Measurements from ENCODE around the gene CCDC51.

DNA sequence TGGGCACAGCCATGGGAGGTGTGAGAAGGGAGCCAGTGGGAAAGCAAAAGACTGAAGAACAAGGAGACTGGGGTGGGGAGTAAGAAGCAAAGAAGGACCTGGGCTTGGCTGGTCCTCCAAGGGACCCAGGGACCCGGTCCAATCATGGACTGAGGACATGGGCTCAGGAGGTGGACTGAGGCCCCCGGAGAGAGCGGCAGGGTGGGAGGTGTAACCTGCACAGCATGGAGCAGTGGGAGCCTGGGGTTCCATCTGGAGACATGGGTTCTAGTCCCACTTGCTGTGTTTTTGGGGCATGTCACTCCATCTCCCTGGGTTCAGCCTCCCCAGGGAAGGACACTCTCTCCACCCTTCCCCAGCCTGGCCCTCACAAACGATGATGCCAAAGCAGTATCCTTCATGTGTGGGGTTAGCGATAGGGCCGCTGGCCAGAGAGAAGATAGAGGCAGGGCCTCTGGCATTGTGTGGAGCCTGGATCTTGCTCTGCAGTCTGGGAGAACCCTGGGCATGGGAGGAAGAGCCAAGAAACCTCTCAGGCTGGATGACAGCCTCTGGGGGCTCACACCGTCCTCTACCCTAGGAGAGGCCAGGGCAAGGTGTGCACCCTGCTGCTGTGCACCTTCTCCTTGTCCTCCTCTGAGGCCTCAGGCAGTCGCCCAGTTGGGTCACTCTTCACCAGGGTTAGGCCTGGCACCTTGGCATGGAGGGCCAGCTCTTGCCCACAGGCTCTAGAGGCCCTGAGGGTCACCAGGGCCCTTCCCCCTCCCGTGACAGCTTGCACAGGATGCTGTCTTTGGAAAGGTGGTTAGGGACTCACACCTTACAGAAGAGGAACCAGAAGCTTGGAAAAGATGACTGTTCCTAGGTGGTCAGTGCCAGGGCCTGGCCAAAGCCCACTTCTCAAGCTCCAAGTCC, 41.9 kb downstream of the CCDC51 start:
- TF ChIP-seq, protein P1, sequence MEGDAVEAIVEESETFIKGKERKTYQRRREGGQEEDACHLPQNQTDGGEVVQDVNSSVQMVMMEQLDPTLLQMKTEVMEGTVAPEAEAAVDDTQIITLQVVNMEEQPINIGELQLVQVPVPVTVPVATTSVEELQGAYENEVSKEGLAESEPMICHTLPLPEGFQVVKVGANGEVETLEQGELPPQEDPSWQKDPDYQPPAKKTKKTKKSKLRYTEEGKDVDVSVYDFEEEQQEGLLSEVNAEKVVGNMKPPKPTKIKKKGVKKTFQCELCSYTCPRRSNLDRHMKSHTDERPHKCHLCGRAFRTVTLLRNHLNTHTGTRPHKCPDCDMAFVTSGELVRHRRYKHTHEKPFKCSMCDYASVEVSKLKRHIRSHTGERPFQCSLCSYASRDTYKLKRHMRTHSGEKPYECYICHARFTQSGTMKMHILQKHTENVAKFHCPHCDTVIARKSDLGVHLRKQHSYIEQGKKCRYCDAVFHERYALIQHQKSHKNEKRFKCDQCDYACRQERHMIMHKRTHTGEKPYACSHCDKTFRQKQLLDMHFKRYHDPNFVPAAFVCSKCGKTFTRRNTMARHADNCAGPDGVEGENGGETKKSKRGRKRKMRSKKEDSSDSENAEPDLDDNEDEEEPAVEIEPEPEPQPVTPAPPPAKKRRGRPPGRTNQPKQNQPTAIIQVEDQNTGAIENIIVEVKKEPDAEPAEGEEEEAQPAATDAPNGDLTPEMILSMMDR (IDR thresholded peaks at IDR 0.05), result no peak
- TF ChIP-seq EP300 (IDR thresholded peaks at IDR 0.05) (no peak), POLR2AphosphoS5 (IDR thresholded peaks at IDR 0.05) (no peak)
